ENCODE measurements around the gene PRKN. TPM values are rescaled to one million over a fixed set of nuclear protein-coding genes. Genes with fewer than 3 reads are reported as not detected.

PRKN gene
- total and polyA plus RNA-seq, 2 experiments from 2014 or later = 0.10 to 0.84 TPM

DNA sequence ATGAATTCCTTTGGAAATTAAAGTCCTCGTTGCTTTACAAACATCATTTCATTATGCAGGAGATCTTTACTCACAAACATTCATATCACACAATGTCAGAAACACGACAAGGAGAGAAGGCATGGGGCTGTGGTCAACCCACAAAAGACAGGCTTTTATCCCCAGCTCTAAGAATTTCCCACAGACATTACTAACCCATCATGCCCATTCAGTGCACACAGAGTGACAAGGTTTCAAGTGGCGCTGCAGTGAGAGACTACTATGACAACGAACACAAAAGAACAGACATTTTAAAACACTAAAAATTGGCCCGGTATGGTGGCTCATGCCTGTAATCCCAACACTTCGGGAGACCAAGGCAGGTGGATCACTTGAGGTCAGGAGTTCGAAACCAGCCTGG is 873.9 kb downstream of the PRKN start:
- H3K27ac Mint-ChIP-seq = no peak overlapping the region
- H3K36me3 Mint-ChIP-seq (ENCODE audit: low read depth) = no peaks in the 10 kb centered on the region
- TF ChIP-seq STAT1 (IDR thresholded peaks at IDR 0.05; ENCODE audit: unreplicated experiment) = no peak
- TF ChIP-seq CREB1 (CRISPR knock-in tag; IDR thresholded peaks at IDR 0.05; ENCODE audit: low read depth) = no peak
- TF ChIP-seq, protein P1, sequence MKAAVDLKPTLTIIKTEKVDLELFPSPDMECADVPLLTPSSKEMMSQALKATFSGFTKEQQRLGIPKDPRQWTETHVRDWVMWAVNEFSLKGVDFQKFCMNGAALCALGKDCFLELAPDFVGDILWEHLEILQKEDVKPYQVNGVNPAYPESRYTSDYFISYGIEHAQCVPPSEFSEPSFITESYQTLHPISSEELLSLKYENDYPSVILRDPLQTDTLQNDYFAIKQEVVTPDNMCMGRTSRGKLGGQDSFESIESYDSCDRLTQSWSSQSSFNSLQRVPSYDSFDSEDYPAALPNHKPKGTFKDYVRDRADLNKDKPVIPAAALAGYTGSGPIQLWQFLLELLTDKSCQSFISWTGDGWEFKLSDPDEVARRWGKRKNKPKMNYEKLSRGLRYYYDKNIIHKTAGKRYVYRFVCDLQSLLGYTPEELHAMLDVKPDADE (IDR thresholded peaks at IDR 0.05) = no peak
- no peak for TF ChIP-seq NANOG (IDR thresholded peaks at IDR 0.05; ENCODE audit: borderline replicate concordance)
- TF ChIP-seq, protein P2, sequence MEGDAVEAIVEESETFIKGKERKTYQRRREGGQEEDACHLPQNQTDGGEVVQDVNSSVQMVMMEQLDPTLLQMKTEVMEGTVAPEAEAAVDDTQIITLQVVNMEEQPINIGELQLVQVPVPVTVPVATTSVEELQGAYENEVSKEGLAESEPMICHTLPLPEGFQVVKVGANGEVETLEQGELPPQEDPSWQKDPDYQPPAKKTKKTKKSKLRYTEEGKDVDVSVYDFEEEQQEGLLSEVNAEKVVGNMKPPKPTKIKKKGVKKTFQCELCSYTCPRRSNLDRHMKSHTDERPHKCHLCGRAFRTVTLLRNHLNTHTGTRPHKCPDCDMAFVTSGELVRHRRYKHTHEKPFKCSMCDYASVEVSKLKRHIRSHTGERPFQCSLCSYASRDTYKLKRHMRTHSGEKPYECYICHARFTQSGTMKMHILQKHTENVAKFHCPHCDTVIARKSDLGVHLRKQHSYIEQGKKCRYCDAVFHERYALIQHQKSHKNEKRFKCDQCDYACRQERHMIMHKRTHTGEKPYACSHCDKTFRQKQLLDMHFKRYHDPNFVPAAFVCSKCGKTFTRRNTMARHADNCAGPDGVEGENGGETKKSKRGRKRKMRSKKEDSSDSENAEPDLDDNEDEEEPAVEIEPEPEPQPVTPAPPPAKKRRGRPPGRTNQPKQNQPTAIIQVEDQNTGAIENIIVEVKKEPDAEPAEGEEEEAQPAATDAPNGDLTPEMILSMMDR (conservative IDR thresholded peaks at IDR 0.05; ENCODE audit: low read depth in 2 of 2) = no peak
- TF ChIP-seq ZNF114 (CRISPR knock-in tag; IDR thresholded peaks at IDR 0.05) = no peak
- no peak for TF ChIP-seq EZH2 (IDR thresholded peaks at IDR 0.05; ENCODE audit: low read depth, unreplicated experiment)
- no peak for TF ChIP-seq EZH2phosphoT487 (IDR thresholded peaks at IDR 0.05; ENCODE audit: unreplicated experiment)
- TF ChIP-seq POLR2AphosphoS5 (IDR thresholded peaks at IDR 0.05; ENCODE audit: low read depth) = no peak
- TF ChIP-seq, protein P3, sequence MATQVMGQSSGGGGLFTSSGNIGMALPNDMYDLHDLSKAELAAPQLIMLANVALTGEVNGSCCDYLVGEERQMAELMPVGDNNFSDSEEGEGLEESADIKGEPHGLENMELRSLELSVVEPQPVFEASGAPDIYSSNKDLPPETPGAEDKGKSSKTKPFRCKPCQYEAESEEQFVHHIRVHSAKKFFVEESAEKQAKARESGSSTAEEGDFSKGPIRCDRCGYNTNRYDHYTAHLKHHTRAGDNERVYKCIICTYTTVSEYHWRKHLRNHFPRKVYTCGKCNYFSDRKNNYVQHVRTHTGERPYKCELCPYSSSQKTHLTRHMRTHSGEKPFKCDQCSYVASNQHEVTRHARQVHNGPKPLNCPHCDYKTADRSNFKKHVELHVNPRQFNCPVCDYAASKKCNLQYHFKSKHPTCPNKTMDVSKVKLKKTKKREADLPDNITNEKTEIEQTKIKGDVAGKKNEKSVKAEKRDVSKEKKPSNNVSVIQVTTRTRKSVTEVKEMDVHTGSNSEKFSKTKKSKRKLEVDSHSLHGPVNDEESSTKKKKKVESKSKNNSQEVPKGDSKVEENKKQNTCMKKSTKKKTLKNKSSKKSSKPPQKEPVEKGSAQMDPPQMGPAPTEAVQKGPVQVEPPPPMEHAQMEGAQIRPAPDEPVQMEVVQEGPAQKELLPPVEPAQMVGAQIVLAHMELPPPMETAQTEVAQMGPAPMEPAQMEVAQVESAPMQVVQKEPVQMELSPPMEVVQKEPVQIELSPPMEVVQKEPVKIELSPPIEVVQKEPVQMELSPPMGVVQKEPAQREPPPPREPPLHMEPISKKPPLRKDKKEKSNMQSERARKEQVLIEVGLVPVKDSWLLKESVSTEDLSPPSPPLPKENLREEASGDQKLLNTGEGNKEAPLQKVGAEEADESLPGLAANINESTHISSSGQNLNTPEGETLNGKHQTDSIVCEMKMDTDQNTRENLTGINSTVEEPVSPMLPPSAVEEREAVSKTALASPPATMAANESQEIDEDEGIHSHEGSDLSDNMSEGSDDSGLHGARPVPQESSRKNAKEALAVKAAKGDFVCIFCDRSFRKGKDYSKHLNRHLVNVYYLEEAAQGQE (IDR thresholded peaks at IDR 0.05; ENCODE audit: unreplicated experiment) = no peak
- TF ChIP-seq, protein P4, sequence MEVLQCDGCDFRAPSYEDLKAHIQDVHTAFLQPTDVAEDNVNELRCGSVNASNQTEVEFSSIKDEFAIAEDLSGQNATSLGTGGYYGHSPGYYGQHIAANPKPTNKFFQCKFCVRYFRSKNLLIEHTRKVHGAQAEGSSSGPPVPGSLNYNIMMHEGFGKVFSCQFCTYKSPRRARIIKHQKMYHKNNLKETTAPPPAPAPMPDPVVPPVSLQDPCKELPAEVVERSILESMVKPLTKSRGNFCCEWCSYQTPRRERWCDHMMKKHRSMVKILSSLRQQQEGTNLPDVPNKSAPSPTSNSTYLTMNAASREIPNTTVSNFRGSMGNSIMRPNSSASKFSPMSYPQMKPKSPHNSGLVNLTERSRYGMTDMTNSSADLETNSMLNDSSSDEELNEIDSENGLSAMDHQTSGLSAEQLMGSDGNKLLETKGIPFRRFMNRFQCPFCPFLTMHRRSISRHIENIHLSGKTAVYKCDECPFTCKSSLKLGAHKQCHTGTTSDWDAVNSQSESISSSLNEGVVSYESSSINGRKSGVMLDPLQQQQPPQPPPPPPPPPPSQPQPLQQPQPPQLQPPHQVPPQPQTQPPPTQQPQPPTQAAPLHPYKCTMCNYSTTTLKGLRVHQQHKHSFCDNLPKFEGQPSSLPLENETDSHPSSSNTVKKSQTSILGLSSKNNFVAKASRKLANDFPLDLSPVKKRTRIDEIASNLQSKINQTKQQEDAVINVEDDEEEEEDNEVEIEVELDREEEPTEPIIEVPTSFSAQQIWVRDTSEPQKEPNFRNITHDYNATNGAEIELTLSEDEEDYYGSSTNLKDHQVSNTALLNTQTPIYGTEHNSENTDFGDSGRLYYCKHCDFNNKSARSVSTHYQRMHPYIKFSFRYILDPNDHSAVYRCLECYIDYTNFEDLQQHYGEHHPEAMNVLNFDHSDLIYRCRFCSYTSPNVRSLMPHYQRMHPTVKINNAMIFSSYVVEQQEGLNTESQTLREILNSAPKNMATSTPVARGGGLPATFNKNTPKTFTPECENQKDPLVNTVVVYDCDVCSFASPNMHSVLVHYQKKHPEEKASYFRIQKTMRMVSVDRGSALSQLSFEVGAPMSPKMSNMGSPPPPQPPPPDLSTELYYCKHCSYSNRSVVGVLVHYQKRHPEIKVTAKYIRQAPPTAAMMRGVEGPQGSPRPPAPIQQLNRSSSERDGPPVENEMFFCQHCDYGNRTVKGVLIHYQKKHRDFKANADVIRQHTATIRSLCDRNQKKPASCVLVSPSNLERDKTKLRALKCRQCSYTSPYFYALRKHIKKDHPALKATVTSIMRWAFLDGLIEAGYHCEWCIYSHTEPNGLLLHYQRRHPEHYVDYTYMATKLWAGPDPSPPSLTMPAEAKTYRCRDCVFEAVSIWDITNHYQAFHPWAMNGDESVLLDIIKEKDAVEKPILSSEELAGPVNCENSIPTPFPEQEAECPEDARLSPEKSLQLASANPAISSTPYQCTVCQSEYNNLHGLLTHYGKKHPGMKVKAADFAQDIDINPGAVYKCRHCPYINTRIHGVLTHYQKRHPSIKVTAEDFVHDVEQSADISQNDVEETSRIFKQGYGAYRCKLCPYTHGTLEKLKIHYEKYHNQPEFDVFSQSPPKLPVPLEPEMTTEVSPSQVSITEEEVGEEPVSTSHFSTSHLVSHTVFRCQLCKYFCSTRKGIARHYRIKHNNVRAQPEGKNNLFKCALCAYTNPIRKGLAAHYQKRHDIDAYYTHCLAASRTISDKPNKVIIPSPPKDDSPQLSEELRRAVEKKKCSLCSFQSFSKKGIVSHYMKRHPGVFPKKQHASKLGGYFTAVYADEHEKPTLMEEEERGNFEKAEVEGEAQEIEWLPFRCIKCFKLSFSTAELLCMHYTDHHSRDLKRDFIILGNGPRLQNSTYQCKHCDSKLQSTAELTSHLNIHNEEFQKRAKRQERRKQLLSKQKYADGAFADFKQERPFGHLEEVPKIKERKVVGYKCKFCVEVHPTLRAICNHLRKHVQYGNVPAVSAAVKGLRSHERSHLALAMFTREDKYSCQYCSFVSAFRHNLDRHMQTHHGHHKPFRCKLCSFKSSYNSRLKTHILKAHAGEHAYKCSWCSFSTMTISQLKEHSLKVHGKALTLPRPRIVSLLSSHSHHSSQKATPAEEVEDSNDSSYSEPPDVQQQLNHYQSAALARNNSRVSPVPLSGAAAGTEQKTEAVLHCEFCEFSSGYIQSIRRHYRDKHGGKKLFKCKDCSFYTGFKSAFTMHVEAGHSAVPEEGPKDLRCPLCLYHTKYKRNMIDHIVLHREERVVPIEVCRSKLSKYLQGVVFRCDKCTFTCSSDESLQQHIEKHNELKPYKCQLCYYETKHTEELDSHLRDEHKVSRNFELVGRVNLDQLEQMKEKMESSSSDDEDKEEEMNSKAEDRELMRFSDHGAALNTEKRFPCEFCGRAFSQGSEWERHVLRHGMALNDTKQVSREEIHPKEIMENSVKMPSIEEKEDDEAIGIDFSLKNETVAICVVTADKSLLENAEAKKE (CRISPR knock-in tag; IDR thresholded peaks at IDR 0.05) = no peak
- TF ChIP-seq JUNB (IDR thresholded peaks at IDR 0.05; ENCODE audit: unreplicated experiment) = no peak
- TF ChIP-seq ZNF331 (CRISPR knock-in tag; IDR thresholded peaks at IDR 0.05; ENCODE audit: low read depth) = no peak

More for the DNA sequence above, 873.9 kb downstream of the PRKN start:
- Histone ChIP-seq H3F3A (replicated peaks; ENCODE audit: low read depth) (no peaks in the 10 kb centered on the region), H2AFZ (no peak overlapping the region), H3K4me3 (no peak overlapping the region), H3K79me2 (replicated peaks; ENCODE audit: insufficient read depth) (no peaks in the 10 kb centered on the region), H3K27ac (ENCODE audit: low read depth) (no peak overlapping the region), H3K4me1 (ENCODE audit: insufficient read depth) (peaks cover 10% of the 10 kb centered on the region), H3K4me2 (no peak overlapping the region), H3K9me2 (ENCODE audit: insufficient read depth) (no peaks in the 10 kb centered on the region), H3K27me3 (ENCODE audit: insufficient read depth) (no peaks in the 10 kb centered on the region), H3K36me3 (ENCODE audit: insufficient read depth) (no peaks in the 10 kb centered on the region), H4K20me1 (replicated peaks; ENCODE audit: insufficient read depth) (no peaks in the 10 kb centered on the region)
- no peaks in the 10 kb centered on the region for H3K9me3 Mint-ChIP-seq
- ATAC-seq (no peak), DNase-seq (ENCODE audit: low spot score) (no peak)
- H3K4me1 Mint-ChIP-seq = peaks cover 22% of the 10 kb centered on the region
- H3K27me3 Mint-ChIP-seq (ENCODE audit: insufficient read depth, low read depth, poor library complexity) = no peaks in the 10 kb centered on the region
- H3K4me3 Mint-ChIP-seq = no peak overlapping the region

Data from GM23338 (cell line).